IMR-90 (cell line): ENCODE data around the gene ST8SIA6. TPM values are rescaled to one million over a fixed set of nuclear protein-coding genes. Genes with fewer than 3 reads are reported as not detected.

Experiments used
- ATAC-seq: fragments of 200-7000 bp; cut with Tn5 transposase; 2 replicates; pipeline ENCODE4 v1.9.1; 2020; ENCODE audit warnings: low read depth, mild to moderate bottlenecking, moderate library complexity
- BruUV-seq: library from RNA; stranded (reverse); fragments of 400-500 nt; replicated peaks from 2 replicates; lab custom pipeline; 2021; lab: Mats Ljungman, UMichigan
- CTCF ChIA-PET: fragments of 300-600 bp; formaldehyde crosslinking; extraction: SDS; loops from one replicate; lab custom pipeline; 2021; ENCODE audit warnings: antibody characterized with exemption; lab: Yijun Ruan, JAX
- POLR2A ChIA-PET: fragments of 300-600 bp; sonication (Branson Sonifier 250); formaldehyde crosslinking; loops from one replicate; lab custom pipeline; 2022; ENCODE audit warnings: antibody characterized with exemption; ENCODE audit not compliant: unreplicated experiment; lab: Charles Lee
- DNase-seq: peaks from one replicate; pipeline ENCODE4 v3.0.0; 2013
- H2AFZ ChIP-seq: replicated peaks from 2 replicates; pipeline ENCODE3; 2013; ENCODE audit warnings: low read length, mild to moderate bottlenecking; ENCODE audit not compliant: poor library complexity
- H2AK5ac ChIP-seq: 2 replicates; pipeline ENCODE4 v1.6.1; 2013; ENCODE audit warnings: low read depth, low read length, inconsistent platforms
- H2AK9ac ChIP-seq: replicated peaks from 2 replicates; pipeline ENCODE3; 2013; ENCODE audit warnings: mild to moderate bottlenecking, low read depth, low read length, moderate library complexity; ENCODE audit not compliant: poor library complexity
- H2BK120ac ChIP-seq: 2 replicates; pipeline ENCODE4 v1.6.1; 2013; ENCODE audit warnings: low read depth, low read length, inconsistent platforms
- H2BK15ac ChIP-seq: 3 replicates; pipeline ENCODE4 v1.6.1; 2013; ENCODE audit warnings: low read depth, low read length, inconsistent platforms
- H2BK20ac ChIP-seq: 2 replicates; pipeline ENCODE4 v1.6.1; 2013; ENCODE audit warnings: low read depth, mild to moderate bottlenecking, inconsistent platforms, low read length, moderate library complexity
- H2BK5ac ChIP-seq: 2 replicates; pipeline ENCODE4 v1.6.1; 2013; ENCODE audit warnings: mild to moderate bottlenecking, low read depth, low read length, inconsistent platforms; ENCODE audit not compliant: poor library complexity, severe bottlenecking
- H3K14ac ChIP-seq: replicated peaks from 2 replicates; pipeline ENCODE4 v1.6.1; 2013; ENCODE audit warnings: low read depth, low read length, inconsistent platforms
- H3K18ac ChIP-seq: 2 replicates; pipeline ENCODE4 v1.6.1; 2013; ENCODE audit warnings: low read depth, low read length, control low read depth
- H3K23ac ChIP-seq: 2 replicates; pipeline ENCODE4 v1.6.1; 2013; ENCODE audit warnings: low read depth, low read length, inconsistent platforms
- H3K27ac ChIP-seq: 2 replicates; pipeline ENCODE4 v1.5.1; 2013; ENCODE audit warnings: mild to moderate bottlenecking, control low read depth, low read length; ENCODE audit not compliant: insufficient read depth
- H3K27me3 ChIP-seq: 2 replicates; pipeline ENCODE4 v1.6.1; 2013; ENCODE audit warnings: low read length; ENCODE audit not compliant: control insufficient read depth, insufficient read depth
- H3K36me3 ChIP-seq: 2 replicates; pipeline ENCODE4 v1.6.1; 2013; ENCODE audit warnings: low read length, mixed read lengths; ENCODE audit not compliant: control insufficient read depth, insufficient read depth
- H3K4ac ChIP-seq: 2 replicates; pipeline ENCODE4 v1.6.1; 2013; ENCODE audit warnings: low read depth, low read length, inconsistent platforms
- H3K4me1 ChIP-seq: 2 replicates; pipeline ENCODE4 v1.6.1; 2013; ENCODE audit warnings: low read length, mixed read lengths; ENCODE audit not compliant: control insufficient read depth, insufficient read depth
- H3K4me2 ChIP-seq: 2 replicates; pipeline ENCODE4 v1.6.1; 2013; ENCODE audit warnings: low read depth, mild to moderate bottlenecking, control low read depth, low read length, moderate library complexity
- H3K4me3 ChIP-seq: 2 replicates; pipeline ENCODE4 v1.5.1; 2013; ENCODE audit warnings: low read depth, mild to moderate bottlenecking, control low read depth, low read length, moderate library complexity; ENCODE audit not compliant: insufficient read depth
- H3K56ac ChIP-seq: 2 replicates; pipeline ENCODE4 v1.6.1; 2013; ENCODE audit warnings: low read length, inconsistent platforms; ENCODE audit not compliant: insufficient read depth; ENCODE audit errors: extremely low read depth
- H3K79me1 ChIP-seq, 2 experiments: 2 replicates each; pipeline ENCODE4 v1.6.1; 2013; ENCODE audit warnings: low read length in 2 of 2, inconsistent platforms in 1 of 2, low read depth in 1 of 2
- H3K9ac ChIP-seq: 2 replicates; pipeline ENCODE4 v1.6.1; 2013; ENCODE audit warnings: low read depth, low read length, control low read depth
- H3K9me1 ChIP-seq: 2 replicates; pipeline ENCODE4 v1.6.1; 2013; ENCODE audit warnings: low read length, inconsistent platforms; ENCODE audit not compliant: insufficient read depth
- H3K9me3 ChIP-seq: 2 replicates; pipeline ENCODE4 v1.6.1; 2013; ENCODE audit warnings: low read length; ENCODE audit not compliant: control insufficient read depth, insufficient read depth
- H4K20me1 ChIP-seq: 2 replicates; pipeline ENCODE4 v1.6.1; 2013; ENCODE audit warnings: low read length, inconsistent platforms; ENCODE audit not compliant: insufficient read depth
- H4K5ac ChIP-seq: 2 replicates; pipeline ENCODE4 v1.6.1; 2013; ENCODE audit warnings: mild to moderate bottlenecking, low read depth, low read length, control low read depth
- H4K8ac ChIP-seq, 2 experiments: 2 replicates each; pipeline ENCODE4 v1.6.1; 2013; ENCODE audit warnings: low read depth in 2 of 2, low read length in 2 of 2, control low read depth in 1 of 2, inconsistent platforms in 1 of 2
- H4K91ac ChIP-seq: 2 replicates; pipeline ENCODE4 v1.6.1; 2013; ENCODE audit warnings: low read depth, low read length, inconsistent platforms; ENCODE audit not compliant: insufficient read depth
- BHLHE40 ChIP-seq: fragments of 150-350 bp; IDR thresholded peaks from 2 replicates; pipeline ENCODE4 v1.6.1; 2016; ENCODE audit warnings: mild to moderate bottlenecking, low read depth, low read length
- CEBPB ChIP-seq: IDR thresholded peaks from 2 replicates; pipeline ENCODE4 v1.6.1; 2012; ENCODE audit warnings: low read depth, low read length, improper control_type of control experiment
- CHD1 ChIP-seq: IDR thresholded peaks from 2 replicates; pipeline ENCODE4 v1.6.1; 2012; ENCODE audit warnings: low read depth, low read length, improper control_type of control experiment
- FOS ChIP-seq: fragments of 150-350 bp; IDR thresholded peaks from 2 replicates; pipeline ENCODE4 v1.6.1; 2016; ENCODE audit warnings: low read depth, low read length
- MAFK ChIP-seq: IDR thresholded peaks from 2 replicates; pipeline ENCODE4 v1.6.1; 2012; ENCODE audit warnings: low read depth, low read length, improper control_type of control experiment
- MAZ ChIP-seq: IDR thresholded peaks from 2 replicates; pipeline ENCODE4 v1.6.1; 2012; ENCODE audit warnings: low read depth, mild to moderate bottlenecking, low read length, improper control_type of control experiment, moderate library complexity, borderline replicate concordance
- MXI1 ChIP-seq: IDR thresholded peaks from 2 replicates; pipeline ENCODE4 v1.6.1; 2012; ENCODE audit warnings: low read depth, mild to moderate bottlenecking, low read length, moderate library complexity, borderline replicate concordance
- NFE2L2 ChIP-seq: fragments of 150-350 bp; IDR thresholded peaks from 2 replicates; pipeline ENCODE4 v1.6.1; 2016; ENCODE audit warnings: low read depth, mild to moderate bottlenecking, low read length
- POLR2A ChIP-seq: IDR thresholded peaks from 2 replicates; pipeline ENCODE4 v1.6.1; 2012; ENCODE audit warnings: mild to moderate bottlenecking, low read depth, low read length
- RAD21 ChIP-seq: IDR thresholded peaks from 2 replicates; pipeline ENCODE4 v1.6.1; 2012; ENCODE audit warnings: low read length, improper control_type of control experiment
- RCOR1 ChIP-seq: IDR thresholded peaks from 2 replicates; pipeline ENCODE4 v1.6.1; 2012; ENCODE audit warnings: mild to moderate bottlenecking, low read length, improper control_type of control experiment; ENCODE audit not compliant: insufficient replicate concordance
- RFX5 ChIP-seq: IDR thresholded peaks from 2 replicates; pipeline ENCODE4 v1.8.0; 2012; ENCODE audit warnings: low read depth, mild to moderate bottlenecking, low read length, moderate library complexity
- SMC3 ChIP-seq: fragments of 150-350 bp; IDR thresholded peaks from 2 replicates; pipeline ENCODE4 v1.6.1; 2016; ENCODE audit warnings: low read depth, mild to moderate bottlenecking, antibody characterized with exemption, low read length, moderate library complexity
- WGBS, 2 experiments: methylation state at CpG; one replicate each; pipeline versions ENCODE4 v1.1.5 to v1.1.7; 2013; ENCODE audit warnings: missing lambda C conversion rate in 2 of 2; ENCODE audit not compliant: insufficient read length in 1 of 2; ENCODE audit errors: extremely low coverage in 2 of 2; 5-methylcytosine and 5-hydroxymethylcytosine counted together
- dilution Hi-C: fragments of 300-500 bp; cut with HindIII; formaldehyde crosslinking; loops from one replicate; pipeline ENCODE4 v1.14.3; 2018; ENCODE audit warnings: low sequenced_read_pairs; ENCODE audit not compliant: unreplicated experiment
- in situ Hi-C: fragments of 300-500 bp; cut with MboI; formaldehyde crosslinking; loops from 3 replicates; pipeline ENCODE4 v1.14.3; 2019; ENCODE audit warnings: low sequenced_read_pairs, inconsistent platforms, mixed read lengths
- intact Hi-C: fragments of 100-400 bp; cut with micrococcal nuclease; formaldehyde crosslinking; loops from 2 replicates; pipeline ENCODE4 v1.10.0; 2022
- polyA plus RNA-seq, 3 experiments: library from polyadenylated mRNA; depleted of rRNA; stranded (reverse); fragments of >200 nt; gene quantifications; 2 replicates each; pipeline ENCODE4 v1.2.3, GENCODE V29; 2012; ENCODE audit warnings: low replicate concordance in 1 of 3
- total RNA-seq: library from RNA; depleted of rRNA; stranded (reverse); fragments of >200 nt; gene quantifications from 2 replicates; pipeline ENCODE4 v1.2.3, GENCODE V29; 2012
- TF ChIP-seq, protein P1 (sequence below): fragments of 150-350 bp; IDR thresholded peaks from 2 replicates; pipeline ENCODE4 v1.6.1; 2016; ENCODE audit warnings: low read depth, mild to moderate bottlenecking, low read length, moderate library complexity, borderline replicate concordance
- TF ChIP-seq, protein P2 (sequence below): fragments of 150-350 bp; IDR thresholded peaks from 2 replicates; pipeline ENCODE4 v1.6.1; 2017; ENCODE audit warnings: mild to moderate bottlenecking, antibody characterized with exemption, low read length, low read depth
- TF ChIP-seq, protein P3 (sequence below): conservative IDR thresholded peaks from 2 replicates; pipeline ENCODE4 v1.5.1; 2012; ENCODE audit warnings: mild to moderate bottlenecking, low read depth, low read length, improper control_type of control experiment

Gene ST8SIA6
- total and polyA plus RNA-seq, 2 of the 4 experiments (the other 2 are of a cell fraction), result 0.10 to 0.18 TPM

- in situ Hi-C loops, result no loop called here
- no TSS peak for BruUV-seq
- POLR2A ChIA-PET, result no interaction called here
These were observed 40.5 kb downstream of the ST8SIA6 start for GRCh38 chr10:17413876-17414275.

More at GRCh38 chr10:17413876-17414275, 40.5 kb downstream of the ST8SIA6 start:
- peaks cover 23% of the 10 kb centered on the region for H3K27me3 ChIP-seq
- H4K8ac ChIP-seq, result no peak overlapping the region
- TF ChIP-seq MAZ (no peak), CEBPB (no peak), POLR2A (no peak), RFX5 (no peak), NFE2L2 (no peak), MAFK (no peak), RAD21 (no peak), RCOR1 (no peak), FOS (no peak), CHD1 (no peak), MXI1 (no peak), SMC3 (no peak), BHLHE40 (no peak)
- TF ChIP-seq, protein P1, sequence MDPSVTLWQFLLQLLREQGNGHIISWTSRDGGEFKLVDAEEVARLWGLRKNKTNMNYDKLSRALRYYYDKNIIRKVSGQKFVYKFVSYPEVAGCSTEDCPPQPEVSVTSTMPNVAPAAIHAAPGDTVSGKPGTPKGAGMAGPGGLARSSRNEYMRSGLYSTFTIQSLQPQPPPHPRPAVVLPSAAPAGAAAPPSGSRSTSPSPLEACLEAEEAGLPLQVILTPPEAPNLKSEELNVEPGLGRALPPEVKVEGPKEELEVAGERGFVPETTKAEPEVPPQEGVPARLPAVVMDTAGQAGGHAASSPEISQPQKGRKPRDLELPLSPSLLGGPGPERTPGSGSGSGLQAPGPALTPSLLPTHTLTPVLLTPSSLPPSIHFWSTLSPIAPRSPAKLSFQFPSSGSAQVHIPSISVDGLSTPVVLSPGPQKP, result no peak
- TF ChIP-seq, protein P2, sequence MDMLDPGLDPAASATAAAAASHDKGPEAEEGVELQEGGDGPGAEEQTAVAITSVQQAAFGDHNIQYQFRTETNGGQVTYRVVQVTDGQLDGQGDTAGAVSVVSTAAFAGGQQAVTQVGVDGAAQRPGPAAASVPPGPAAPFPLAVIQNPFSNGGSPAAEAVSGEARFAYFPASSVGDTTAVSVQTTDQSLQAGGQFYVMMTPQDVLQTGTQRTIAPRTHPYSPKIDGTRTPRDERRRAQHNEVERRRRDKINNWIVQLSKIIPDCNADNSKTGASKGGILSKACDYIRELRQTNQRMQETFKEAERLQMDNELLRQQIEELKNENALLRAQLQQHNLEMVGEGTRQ, result no peak
- TF ChIP-seq, protein P3, sequence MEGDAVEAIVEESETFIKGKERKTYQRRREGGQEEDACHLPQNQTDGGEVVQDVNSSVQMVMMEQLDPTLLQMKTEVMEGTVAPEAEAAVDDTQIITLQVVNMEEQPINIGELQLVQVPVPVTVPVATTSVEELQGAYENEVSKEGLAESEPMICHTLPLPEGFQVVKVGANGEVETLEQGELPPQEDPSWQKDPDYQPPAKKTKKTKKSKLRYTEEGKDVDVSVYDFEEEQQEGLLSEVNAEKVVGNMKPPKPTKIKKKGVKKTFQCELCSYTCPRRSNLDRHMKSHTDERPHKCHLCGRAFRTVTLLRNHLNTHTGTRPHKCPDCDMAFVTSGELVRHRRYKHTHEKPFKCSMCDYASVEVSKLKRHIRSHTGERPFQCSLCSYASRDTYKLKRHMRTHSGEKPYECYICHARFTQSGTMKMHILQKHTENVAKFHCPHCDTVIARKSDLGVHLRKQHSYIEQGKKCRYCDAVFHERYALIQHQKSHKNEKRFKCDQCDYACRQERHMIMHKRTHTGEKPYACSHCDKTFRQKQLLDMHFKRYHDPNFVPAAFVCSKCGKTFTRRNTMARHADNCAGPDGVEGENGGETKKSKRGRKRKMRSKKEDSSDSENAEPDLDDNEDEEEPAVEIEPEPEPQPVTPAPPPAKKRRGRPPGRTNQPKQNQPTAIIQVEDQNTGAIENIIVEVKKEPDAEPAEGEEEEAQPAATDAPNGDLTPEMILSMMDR, result no peak
- H3K4me1 ChIP-seq, result no peaks in the 10 kb centered on the region
- H2BK15ac ChIP-seq, result no peak overlapping the region
- no peak overlapping the region for H3K18ac ChIP-seq
- H4K20me1 ChIP-seq, result no peaks in the 10 kb centered on the region
- H3K9me3 ChIP-seq, result peaks cover 2% of the 10 kb centered on the region; the same call in 1 of the 2 replicates
- no peak overlapping the region for H4K91ac ChIP-seq
- no peak overlapping the region for H2AK9ac ChIP-seq
- no peak overlapping the region for H3K23ac ChIP-seq
- H3K36me3 ChIP-seq, result no peaks in the 10 kb centered on the region
- no peaks in the 10 kb centered on the region for H3K79me1 ChIP-seq
- no peak overlapping the region for H3K9ac ChIP-seq
- no peak overlapping the region for H2BK5ac ChIP-seq
- H3K56ac ChIP-seq, result no peak overlapping the region
- no peak overlapping the region for H3K4ac ChIP-seq
- 100% methylated on average over 1 of the region's 2 CpGs; no CpG with 5 or more reads in 1 of the 2 experiments for WGBS, 2 experiments
- H3K4me2 ChIP-seq, result no peak overlapping the region
- no peak overlapping the region for H3K14ac ChIP-seq
- no peak overlapping the region for H2AFZ ChIP-seq
- no peak overlapping the region for H4K5ac ChIP-seq
- H2BK120ac ChIP-seq, result no peak overlapping the region
- ATAC-seq, result no peak
- dilution Hi-C loops, result no loop called here
- CTCF ChIA-PET, result no interaction called here
- H3K9me1 ChIP-seq, result no peaks in the 10 kb centered on the region
- no peak overlapping the region for H2AK5ac ChIP-seq
- H2BK20ac ChIP-seq, result no peak overlapping the region
- no peak overlapping the region for H3K4me3 ChIP-seq
- intact Hi-C loops, result no loop called here
- no peak for DNase-seq
- no peak overlapping the region for H3K27ac ChIP-seq
